CD4-positive, alpha-beta T cell treated with Interleukin-6 for 4 hours (primary cell): Measurements from ENCODE around the gene GAN.

Experiments
- DNase-seq: peaks from one replicate; pipeline ENCODE4 v3.0.0-alpha.2; 2020; ENCODE audit warnings: mixed read lengths

GAN gene

GRCh38 chr16:81435103-81435502 is 120.3 kb downstream of the GAN start:
- no peak for DNase-seq

- no peak for DNase-seq
These were observed 120.8 kb downstream of the GAN start for GRCh38 chr16:81435567-81435966.

- no peak for DNase-seq
These were observed 121.6 kb downstream of the GAN start for GRCh38 chr16:81436386-81436785.

GRCh38 chr16:81437865-81438264 is 123.1 kb downstream of the GAN start:
- DNase-seq, result no peak
